ENCODE measurements around the gene GALNT10.

GRCh38 chr5:154329062-154329461, 138.5 kb downstream of the GALNT10 start:
- no peak for TF ChIP-seq CTCF (IDR thresholded peaks at IDR 0.05)
- no peak for TF ChIP-seq POLR2A (IDR thresholded peaks at IDR 0.05)

Measured in uterus (tissue), 2 donors.